ENCODE results near the gene VASH2. TPM values are rescaled to one million over a fixed set of nuclear protein-coding genes. Genes with fewer than 3 reads are reported as not detected.

Gene VASH2
- total and polyA plus RNA-seq, 2 donors (not counting 1 experiment from before 2014, with no cell fraction given) = 0.17 to 0.22 TPM

- Histone ChIP-seq H3K4me3 (replicated peaks in 1 of 4; ENCODE audit: control extremely low read depth in 1 of 4, insufficient read depth in 1 of 4, low read depth in 3 of 4, low read length in 4 of 4) (no peak overlapping the region), H4K20me1 (ENCODE audit: control insufficient read depth, extremely low read depth, insufficient read depth, low read length) (no peaks in the 10 kb centered on the region), H3K4me1 (ENCODE audit: control insufficient read depth, extremely low read depth, insufficient read depth, low read length) (no peaks in the 10 kb centered on the region), H3K27ac (ENCODE audit: insufficient read depth, low read length) (no peak overlapping the region), H3K36me3 (ENCODE audit: control insufficient read depth, insufficient read depth, low read length) (no peaks in the 10 kb centered on the region), H3K27me3 (ENCODE audit: control insufficient read depth, insufficient read depth, low read length) (peaks cover 4% of the 10 kb centered on the region), H3K4me2 (ENCODE audit: extremely low read depth, insufficient read depth, low read length) (no peak overlapping the region), H2AFZ (ENCODE audit: low read length) (no peak overlapping the region), H3K79me2 (ENCODE audit: control insufficient read depth, insufficient read depth, low read length) (no peaks in the 10 kb centered on the region), H3K9ac (ENCODE audit: insufficient read depth, low read length) (no peak overlapping the region), H3K9me3 (ENCODE audit: control insufficient read depth, insufficient read depth, low read depth, low read length) (no peaks in the 10 kb centered on the region)
- DNase-seq (ENCODE audit: low read depth in 2 of 2) = no peak
- TF ChIP-seq EZH2 (IDR thresholded peaks at IDR 0.05; ENCODE audit: low read length, missing control alignments) = no peak
- TF ChIP-seq CTCF (conservative IDR thresholded peaks at IDR 0.05 in 1 of 2, IDR thresholded peaks at IDR 0.05 in 1 of 2; ENCODE audit: low read depth in 1 of 2, low read length in 2 of 2) = no peak
Observed at GRCh38 chr1:212938846-212939245, 11.5 kb upstream of the VASH2 start.

GRCh38 chr1:212941452-212941851 is 8.9 kb upstream of the VASH2 start:
- TF ChIP-seq CTCF (conservative IDR thresholded peaks at IDR 0.05 in 1 of 2, IDR thresholded peaks at IDR 0.05 in 1 of 2; ENCODE audit: low read depth in 1 of 2, low read length in 2 of 2) (no peak), EZH2 (IDR thresholded peaks at IDR 0.05; ENCODE audit: low read length, missing control alignments) (no peak)
- Histone ChIP-seq H3K27ac (ENCODE audit: insufficient read depth, low read length) (no peak overlapping the region), H3K9ac (ENCODE audit: insufficient read depth, low read length) (no peak overlapping the region), H3K27me3 (ENCODE audit: control insufficient read depth, insufficient read depth, low read length) (peaks cover 5% of the 10 kb centered on the region), H3K79me2 (ENCODE audit: control insufficient read depth, insufficient read depth, low read length) (no peaks in the 10 kb centered on the region), H3K4me3 (replicated peaks in 1 of 4; ENCODE audit: control extremely low read depth in 1 of 4, insufficient read depth in 1 of 4, low read depth in 3 of 4, low read length in 4 of 4) (no peak overlapping the region), H3K9me3 (ENCODE audit: control insufficient read depth, insufficient read depth, low read depth, low read length) (no peaks in the 10 kb centered on the region), H2AFZ (ENCODE audit: low read length) (no peak overlapping the region), H3K36me3 (ENCODE audit: control insufficient read depth, insufficient read depth, low read length) (no peaks in the 10 kb centered on the region), H4K20me1 (ENCODE audit: control insufficient read depth, extremely low read depth, insufficient read depth, low read length) (no peaks in the 10 kb centered on the region), H3K4me1 (ENCODE audit: control insufficient read depth, extremely low read depth, insufficient read depth, low read length) (no peaks in the 10 kb centered on the region), H3K4me2 (ENCODE audit: extremely low read depth, insufficient read depth, low read length) (no peak overlapping the region)
- DNase-seq (ENCODE audit: low read depth in 2 of 2) = no peak

- H3K4me1 ChIP-seq (ENCODE audit: control insufficient read depth, extremely low read depth, insufficient read depth, low read length) = no peaks in the 10 kb centered on the region
- H3K27ac ChIP-seq (ENCODE audit: insufficient read depth, low read length) = no peak overlapping the region
- DNase-seq (ENCODE audit: low read depth in 2 of 2) = no peak
- H3K79me2 ChIP-seq (ENCODE audit: control insufficient read depth, insufficient read depth, low read length) = no peaks in the 10 kb centered on the region
- no peaks in the 10 kb centered on the region for H3K36me3 ChIP-seq (ENCODE audit: control insufficient read depth, insufficient read depth, low read length)
- H3K4me2 ChIP-seq (ENCODE audit: extremely low read depth, insufficient read depth, low read length) = no peak overlapping the region
- H3K9me3 ChIP-seq (ENCODE audit: control insufficient read depth, insufficient read depth, low read depth, low read length) = no peaks in the 10 kb centered on the region
- no peak overlapping the region for H2AFZ ChIP-seq (ENCODE audit: low read length)
- H4K20me1 ChIP-seq (ENCODE audit: control insufficient read depth, extremely low read depth, insufficient read depth, low read length) = no peaks in the 10 kb centered on the region
- H3K27me3 ChIP-seq (ENCODE audit: control insufficient read depth, insufficient read depth, low read length) = peaks cover 4% of the 10 kb centered on the region
- no peak for TF ChIP-seq CTCF (conservative IDR thresholded peaks at IDR 0.05 in 1 of 2, IDR thresholded peaks at IDR 0.05 in 1 of 2; ENCODE audit: low read depth in 1 of 2, low read length in 2 of 2)
- no peak for TF ChIP-seq EZH2 (IDR thresholded peaks at IDR 0.05; ENCODE audit: low read length, missing control alignments)
- no peak overlapping the region for H3K4me3 ChIP-seq (replicated peaks in 1 of 4; ENCODE audit: control extremely low read depth in 1 of 4, insufficient read depth in 1 of 4, low read depth in 3 of 4, low read length in 4 of 4)
- H3K9ac ChIP-seq (ENCODE audit: insufficient read depth, low read length) = no peak overlapping the region
Observed at GRCh38 chr1:212942679-212943392, 7.5 kb upstream of the VASH2 start.

All from fibroblast of lung (primary cell).